GM23338 (cell line): ENCODE measurements around the gene ONECUT3.

Experiments
- CTCF ChIP-seq, 2 experiments: fragments of 200-600 bp in 1 of 2; sonication (generic) in 1 of 2; conservative IDR thresholded peaks; 2 replicates each; pipeline versions ENCODE4 v1.5.1 to v1.6.1; 2016 to 2017; ENCODE audit warnings: antibody characterized with exemption in 2 of 2, low read depth in 2 of 2, mild to moderate bottlenecking in 2 of 2, moderate library complexity in 1 of 2
- EZH2 ChIP-seq: fragments of 200-600 bp; sonication (generic); IDR thresholded peaks from one replicate; pipeline ENCODE4 v1.8.0; 2017; ENCODE audit warnings: antibody characterized with exemption, mild to moderate bottlenecking, low read depth; ENCODE audit not compliant: unreplicated experiment

GRCh38 chr19:1823539-1824251, 70.4 kb downstream of the ONECUT3 start:
- TF ChIP-seq EZH2 (no peak), CTCF (conservative IDR thresholded peaks at IDR 0.05; ENCODE audit: low read depth in 2 of 2) (no peak)
